K562 (cell line): ENCODE results near the gene COL4A1. TPM values are rescaled to one million over a fixed set of nuclear protein-coding genes. Genes with fewer than 3 reads are reported as not detected.

ENCODE experiments used
- ATAC-seq: fragments of 200-7000 bp; cut with Tn5 transposase; 3 replicates; pipeline ENCODE4 v1.9.1; 2020; ENCODE audit warnings: moderate library complexity
- BruUV-seq: library from RNA; stranded (reverse); fragments of 400-500 nt; replicated peaks from 2 replicates; lab custom pipeline; 2021; lab: Mats Ljungman, UMichigan
- CTCF ChIA-PET: fragments of 300-600 bp; formaldehyde crosslinking; extraction: SDS; loops from one replicate; lab custom pipeline; 2021; ENCODE audit warnings: low intra/inter-chr PET ratio; lab: Yijun Ruan, JAX
- POLR2A ChIA-PET: fragments of 300-600, 350-650 bp; sonication (Branson Sonifier 250); formaldehyde crosslinking; extraction: SDS; loops from one replicate; lab custom pipeline; 2021; ENCODE audit warnings: antibody characterized with exemption, inconsistent platforms; lab: Yijun Ruan, JAX
- DNase-seq, 4 experiments: peaks; one replicate each; pipeline versions ENCODE4 v3.0.0 to v3.0.0-alpha.2; 2011 to 2018; ENCODE audit warnings: low spot score in 3 of 4, mixed read lengths in 3 of 4; ENCODE audit errors: extremely low read depth in 1 of 4
- FAIRE-seq: peaks from 2 replicates; lab custom pipeline; 2011; peaks lifted over from hg19 to GRCh38; lab: Jason Lieb, UNC
- H2AFZ ChIP-seq: 2 replicates; pipeline ENCODE4 v1.6.0; 2011; ENCODE audit warnings: low read depth, low read length, control low read depth, inconsistent platforms
- H3K27ac ChIP-seq: fragments of 200-600 bp; 3 replicates; pipeline ENCODE4 v1.8.0; 2011; ENCODE audit warnings: low read depth, mild to moderate bottlenecking, control low read depth, inconsistent platforms, low read length, moderate library complexity, mixed read lengths; ENCODE audit errors: extremely low read depth
- H3K27me3 ChIP-seq, 2 experiments: fragments of 300-600 bp in 1 of 2; 2 replicates in 1 of 2; 3 replicates in 1 of 2; pipeline versions ENCODE4 v1.6.0 to v1.8.0; 2011; ENCODE audit warnings: inconsistent platforms in 2 of 2, low read length in 2 of 2, mild to moderate bottlenecking in 1 of 2, mixed read lengths in 1 of 2, moderate library complexity in 1 of 2; ENCODE audit not compliant: control insufficient read depth in 2 of 2, insufficient read depth in 2 of 2
- H3K36me3 ChIP-seq: fragments of 300-600 bp; 3 replicates; pipeline ENCODE4 v1.8.0; 2011; ENCODE audit warnings: mild to moderate bottlenecking, low read length, inconsistent platforms; ENCODE audit not compliant: control insufficient read depth, insufficient read depth
- H3K4me1 ChIP-seq, 2 experiments: fragments of 200-600 bp in 1 of 2; replicated peaks in 1 of 2; 2 replicates in 1 of 2; 3 replicates in 1 of 2; pipeline versions ENCODE4 v1.5.1 to v1.8.0; 2011; ENCODE audit warnings: inconsistent platforms in 2 of 2, low read length in 2 of 2, mild to moderate bottlenecking in 1 of 2, mixed read lengths in 1 of 2, moderate library complexity in 1 of 2; ENCODE audit not compliant: control insufficient read depth in 2 of 2, insufficient read depth in 2 of 2
- H3K4me2 ChIP-seq: 2 replicates; pipeline ENCODE4 v1.6.1; 2011; ENCODE audit warnings: low read length, control low read depth, inconsistent platforms, mixed read lengths; ENCODE audit not compliant: insufficient read depth
- H3K4me3 ChIP-seq: fragments of 200-600 bp; sonication (generic), shearing (Covaris generic); 2 replicates; pipeline ENCODE4 v1.5.1; 2016; ENCODE audit warnings: control low read depth, inconsistent platforms
- H3K79me2 ChIP-seq: fragments of 200-600 bp; 3 replicates; pipeline ENCODE4 v1.8.0; 2011; ENCODE audit warnings: low read length, inconsistent platforms; ENCODE audit not compliant: control insufficient read depth, insufficient read depth
- H3K9ac ChIP-seq, 2 experiments: 2 replicates each; pipeline versions ENCODE4 v1.6.0 to v1.6.1; 2011; ENCODE audit warnings: low read depth in 2 of 2, low read length in 2 of 2, control low read depth in 1 of 2, inconsistent platforms in 1 of 2, mild to moderate bottlenecking in 1 of 2, mixed read lengths in 1 of 2; ENCODE audit not compliant: insufficient read depth in 1 of 2
- H3K9me1 ChIP-seq: one replicate; pipeline ENCODE4 v1.6.0; 2011; ENCODE audit warnings: inconsistent platforms, mild to moderate bottlenecking, low read length, moderate library complexity; ENCODE audit not compliant: control insufficient read depth, insufficient read depth
- H3K9me3 ChIP-seq: replicated peaks from 2 replicates; pipeline ENCODE4 v1.5.1; 2011; ENCODE audit warnings: low read depth, low read length, inconsistent platforms; ENCODE audit not compliant: control insufficient read depth, insufficient read depth
- H4K20me1 ChIP-seq: replicated peaks from 2 replicates; pipeline ENCODE4 v1.6.1; 2011; ENCODE audit warnings: low read length, inconsistent platforms, mixed read lengths; ENCODE audit not compliant: control insufficient read depth, insufficient read depth
- AFF4 ChIP-seq: sonication (generic); formaldehyde crosslinking; IDR thresholded peaks from 2 replicates; pipeline ENCODE4 v1.8.0; 2023; ENCODE audit warnings: mild to moderate bottlenecking, missing genetic modification reagents
- CTCF ChIP-seq, 3 experiments: IDR thresholded peaks in 2 of 3; conservative IDR thresholded peaks in 1 of 3; 2 replicates each; pipeline ENCODE4 v1.5.1; 2011 to 2012; ENCODE audit warnings: low read length in 3 of 3, mild to moderate bottlenecking in 3 of 3, control low read depth in 2 of 3, improper control_type of control experiment in 1 of 3, inconsistent platforms in 1 of 3, low read depth in 1 of 3, mixed read lengths in 1 of 3, moderate library complexity in 1 of 3; ENCODE audit not compliant: insufficient read depth in 2 of 3
- NR2C1 ChIP-seq, 2 experiments: fragments of 450-650 bp; IDR thresholded peaks; 2 replicates each; pipeline ENCODE4 v1.6.1; 2017; ENCODE audit warnings: mild to moderate bottlenecking in 2 of 2, antibody characterized with exemption in 1 of 2, inconsistent platforms in 1 of 2, missing compliant biosample characterization in 1 of 2, missing genetic modification characterization in 1 of 2
- PHF21A ChIP-seq: fragments of 450-650 bp; IDR thresholded peaks from 2 replicates; pipeline ENCODE4 v1.6.1; 2017; ENCODE audit warnings: low read depth, borderline replicate concordance
- TAF7 ChIP-seq: fragments of 450-650 bp; IDR thresholded peaks from 2 replicates; pipeline ENCODE4 v1.6.1; 2016; ENCODE audit warnings: missing genetic modification characterization, missing compliant biosample characterization
- WGBS: fragments of 100-300 bp; shearing (Covaris generic); methylation state at CpG from one replicate; pipeline ENCODE4 v1.1.6; 2016; ENCODE audit warnings: low coverage, mixed read lengths; ENCODE audit not compliant: insufficient coverage; ENCODE audit errors: missing lambda C conversion rate; 5-methylcytosine and 5-hydroxymethylcytosine counted together
- in situ Hi-C: fragments of 300-500 bp; cut with MboI; formaldehyde crosslinking; loops from 4 replicates; pipeline ENCODE4 v1.15.0; 2018; ENCODE audit warnings: inconsistent platforms, mixed read lengths
- intact Hi-C: fragments of 100-400 bp; cut with micrococcal nuclease; formaldehyde crosslinking; loops from 2 replicates; pipeline ENCODE4 v1.14.2; 2022
- polyA plus RNA-seq, 8 experiments: library from polyadenylated mRNA; depleted of rRNA in 4 of 8; stranded (reverse) in 5 of 8; unstranded in 3 of 8; fragments of >200 nt; fragmentation: Nextera tagmentation in 2 of 8; fragmentation: Illumina TruSeq in 1 of 8; extraction: Ambion mirVana in 2 of 8; extraction: Trizol in 1 of 8; gene quantifications; 2 replicates each; pipeline versions ENCODE4 v1.2.1 to v1.2.3, GENCODE V29; 2011 to 2014; ENCODE audit warnings: inconsistent platforms in 1 of 8, missing spikeins in 1 of 8
- total RNA-seq, 7 experiments: library from RNA; depleted of rRNA in 6 of 7; stranded (reverse); fragments of >200 nt in 6 of 7; fragmentation: Illumina TruSeq in 2 of 7; extraction: Trizol in 2 of 7; gene quantifications; 2 replicates each; pipeline versions ENCODE4 v1.2.1 to v1.2.3, GENCODE V29; 2011 to 2021; ENCODE audit warnings: low replicate concordance in 1 of 7

Gene COL4A1
- total and polyA plus RNA-seq, 9 of the 15 experiments (the other 6 are each of a cell fraction or from before 2014, with no cell fraction given), result 0.35 TPM; not detected in 8

DNA sequence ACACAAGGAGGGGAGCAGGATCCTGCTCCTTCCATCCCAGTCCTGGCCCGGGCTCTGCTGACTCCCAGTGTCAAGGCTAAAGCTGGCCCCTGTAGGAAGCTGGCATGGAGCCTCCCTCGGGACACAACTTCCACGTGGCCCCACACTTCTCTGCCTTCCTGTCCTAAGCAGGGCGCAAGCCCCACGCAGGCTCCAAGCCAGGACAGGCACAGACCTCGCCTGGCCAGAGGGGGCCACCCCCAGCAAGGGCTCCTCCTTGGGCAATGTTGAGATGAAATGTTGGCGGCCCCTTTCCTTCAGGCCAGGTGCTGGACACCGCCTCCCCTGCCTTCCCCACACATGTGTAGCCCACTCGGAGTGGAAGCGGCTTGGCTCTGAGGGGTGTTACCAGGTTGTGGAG lies 66.6 kb downstream of the COL4A1 start:
- no peaks in the 10 kb centered on the region for H4K20me1 ChIP-seq
- TF ChIP-seq PHF21A (no peak), TAF7 (tag) (no peak), NR2C1 (IDR thresholded peaks at IDR 0.05) (no peak), NR2C1 (tag; IDR thresholded peaks at IDR 0.05) (no peak)
- no peak for ATAC-seq
- FAIRE-seq, result no peak
- H3K9me3 ChIP-seq, result no peaks in the 10 kb centered on the region
- no peak overlapping the region for H3K27ac ChIP-seq
- in situ Hi-C loops, result no loop called here
- intact Hi-C loops, result no loop called here
- H3K9me1 ChIP-seq, result no peaks in the 10 kb centered on the region
- H3K4me3 ChIP-seq, result no peak overlapping the region
- no peaks in the 10 kb centered on the region for H3K79me2 ChIP-seq
- POLR2A ChIA-PET, result no interaction called here
- no peaks in the 10 kb centered on the region for H3K36me3 ChIP-seq
- H2AFZ ChIP-seq, result no peak overlapping the region
- BruUV-seq, result no TSS peak
- no peak overlapping the region for H3K4me2 ChIP-seq
- no peak for DNase-seq
- H3K9ac ChIP-seq, result no peak overlapping the region
- WGBS, result 4% methylated on average over 4 of the region's 10 CpGs
- H3K27me3 ChIP-seq, result peaks cover 0 to 14% of the 10 kb centered on the region in 2 experiments; a peak in 2 of 5 replicates
- CTCF ChIA-PET, result no interaction called here
- no peaks in the 10 kb centered on the region for H3K4me1 ChIP-seq

DNA sequence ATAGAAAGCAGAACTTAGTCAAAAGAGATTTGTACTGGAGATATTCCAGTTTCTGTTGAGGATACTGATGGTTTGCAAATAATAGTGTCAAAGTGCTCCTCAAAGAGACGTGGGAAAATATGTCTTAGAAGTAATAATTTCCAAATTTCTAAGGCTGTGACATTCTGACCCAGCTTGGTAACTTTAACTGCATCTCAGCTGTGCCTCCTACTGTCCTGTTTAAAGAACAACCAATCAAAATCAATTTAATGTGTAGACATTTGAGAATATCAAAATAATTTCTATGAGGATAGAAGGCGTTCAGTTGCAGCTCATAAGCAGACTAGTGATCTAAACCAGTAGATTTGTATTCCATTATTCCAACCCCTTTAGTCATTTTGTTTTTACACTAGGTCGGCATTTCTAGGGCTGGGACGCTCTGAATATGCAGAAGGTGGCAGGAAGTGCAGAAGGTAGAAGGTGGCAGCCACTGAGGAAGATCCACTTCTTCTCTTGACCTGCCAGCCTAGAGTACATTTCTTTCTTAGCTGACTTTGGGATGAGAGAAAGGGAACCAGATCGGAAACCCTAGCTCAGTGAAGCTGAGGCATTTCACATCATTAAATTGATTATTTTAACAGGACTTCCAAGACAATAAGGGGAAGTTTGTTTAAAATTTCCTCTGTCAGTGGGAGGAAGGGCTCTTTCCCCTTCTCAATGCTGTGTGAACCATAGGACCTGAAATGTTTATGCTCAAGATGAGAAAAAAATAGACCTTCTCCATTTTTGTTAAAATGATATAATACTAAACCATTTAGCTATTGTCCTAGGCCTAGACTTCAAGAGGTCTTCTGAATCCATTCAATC lies 67.5 kb downstream of the COL4A1 start:
- peaks cover 0 to 14% of the 10 kb centered on the region in 2 experiments; a peak in 2 of 5 replicates for H3K27me3 ChIP-seq
- no peak overlapping the region for H3K4me3 ChIP-seq
- ChIA-PET CTCF (no interaction called here), POLR2A (interaction anchor here (1.1 kb wide), 1 partner anchor 15 kb away, joined by 3 read pairs; no protein-coding TSS in a partner anchor)
- DNase-seq, result no peak
- intact Hi-C loops (no loop called here), in situ Hi-C loops (no loop called here)
- H3K4me2 ChIP-seq, result no peak overlapping the region
- no peak overlapping the region for H3K27ac ChIP-seq
- no peak for FAIRE-seq
- no peaks in the 10 kb centered on the region for H4K20me1 ChIP-seq
- WGBS, result 2% methylated on average over 5 of the region's 5 CpGs
- H3K9me1 ChIP-seq, result no peaks in the 10 kb centered on the region
- no peak overlapping the region for H2AFZ ChIP-seq
- H3K9me3 ChIP-seq, result no peaks in the 10 kb centered on the region
- BruUV-seq, result no TSS peak
- H3K36me3 ChIP-seq, result no peaks in the 10 kb centered on the region
- H3K9ac ChIP-seq, result no peak overlapping the region
- no peaks in the 10 kb centered on the region for H3K4me1 ChIP-seq
- ATAC-seq, result no peak
- H3K79me2 ChIP-seq, result no peaks in the 10 kb centered on the region
- TF ChIP-seq AFF4 (CRISPR knock-in tag) (no peak), CTCF (IDR thresholded peaks at IDR 0.05 in 2 of 3, conservative IDR thresholded peaks at IDR 0.05 in 1 of 3; ENCODE audit: insufficient read depth in 2 of 3, low read depth in 1 of 3, low read length in 3 of 3) (0 out of 6 replicates have a peak, but pooled peaks of 1 of the 3 experiments have one; percentile 2)
